Measurements from ENCODE around the gene RBFOX2.

The RBFOX2 gene

GRCh38 chr22:35842519-35842913, 186.1 kb downstream of the RBFOX2 start:
- Mint-ChIP-seq H3K27ac (no peak overlapping the region), H3K4me1 (peaks cover 15% of the 10 kb centered on the region), H3K4me3 (no peak overlapping the region), H3K36me3 (no peaks in the 10 kb centered on the region), H3K9me3 (no peaks in the 10 kb centered on the region), H3K27me3 (peaks cover 6% of the 10 kb centered on the region)

GRCh38 chr22:35841907-35842518, 186.6 kb downstream of the RBFOX2 start:
- no peaks in the 10 kb centered on the region for H3K9me3 Mint-ChIP-seq
- peaks cover 15% of the 10 kb centered on the region for H3K4me1 Mint-ChIP-seq
- H3K4me3 Mint-ChIP-seq, result no peak overlapping the region
- peaks cover 6% of the 10 kb centered on the region for H3K27me3 Mint-ChIP-seq
- H3K27ac Mint-ChIP-seq, result no peak overlapping the region
- H3K36me3 Mint-ChIP-seq, result no peaks in the 10 kb centered on the region

- peaks cover 23% of the 10 kb centered on the region for H3K4me1 Mint-ChIP-seq
- H3K36me3 Mint-ChIP-seq, result no peaks in the 10 kb centered on the region
- peaks cover 6% of the 10 kb centered on the region for H3K27me3 Mint-ChIP-seq
- H3K27ac Mint-ChIP-seq, result no peak overlapping the region
- H3K9me3 Mint-ChIP-seq, result no peaks in the 10 kb centered on the region
- H3K4me3 Mint-ChIP-seq, result no peak overlapping the region
Measured at GRCh38 chr22:35840302-35840739, 188.3 kb downstream of the RBFOX2 start.

- peaks cover 20% of the 10 kb centered on the region for H3K4me1 Mint-ChIP-seq
- H3K27me3 Mint-ChIP-seq, result peaks cover 6% of the 10 kb centered on the region
- no peaks in the 10 kb centered on the region for H3K9me3 Mint-ChIP-seq
- H3K36me3 Mint-ChIP-seq, result no peaks in the 10 kb centered on the region
- H3K27ac Mint-ChIP-seq, result no peak overlapping the region
- no peak overlapping the region for H3K4me3 Mint-ChIP-seq
Measured at GRCh38 chr22:35839841-35840301, 188.8 kb downstream of the RBFOX2 start.

GRCh38 chr22:35838855-35839576, 189.6 kb downstream of the RBFOX2 start:
- Mint-ChIP-seq H3K36me3 (no peaks in the 10 kb centered on the region), H3K9me3 (no peaks in the 10 kb centered on the region), H3K4me3 (no peak overlapping the region), H3K4me1 (peaks cover 20% of the 10 kb centered on the region), H3K27me3 (peaks cover 6% of the 10 kb centered on the region), H3K27ac (no peak overlapping the region)

GRCh38 chr22:35837101-35837727, 191.4 kb downstream of the RBFOX2 start:
- Mint-ChIP-seq H3K27me3 (peaks cover 7% of the 10 kb centered on the region), H3K9me3 (no peaks in the 10 kb centered on the region), H3K27ac (no peak overlapping the region), H3K36me3 (no peaks in the 10 kb centered on the region), H3K4me1 (peaks cover 20% of the 10 kb centered on the region), H3K4me3 (no peak overlapping the region)

- no peaks in the 10 kb centered on the region for H3K9me3 Mint-ChIP-seq
- H3K27ac Mint-ChIP-seq, result peak overlapping the region; percentile 57
- no peak overlapping the region for H3K4me3 Mint-ChIP-seq
- H3K36me3 Mint-ChIP-seq, result no peaks in the 10 kb centered on the region
- H3K27me3 Mint-ChIP-seq, result peaks cover 7% of the 10 kb centered on the region
- H3K4me1 Mint-ChIP-seq, result peaks cover 20% of the 10 kb centered on the region
Measured at GRCh38 chr22:35835998-35836691, 192.5 kb downstream of the RBFOX2 start.

- Mint-ChIP-seq H3K4me1 (peaks cover 20% of the 10 kb centered on the region), H3K27ac (peak overlapping the region; percentile 52), H3K9me3 (no peaks in the 10 kb centered on the region), H3K27me3 (peaks cover 7% of the 10 kb centered on the region), H3K4me3 (no peak overlapping the region), H3K36me3 (no peaks in the 10 kb centered on the region)
Measured at GRCh38 chr22:35835267-35835997, 193.2 kb downstream of the RBFOX2 start.

- Mint-ChIP-seq H3K36me3 (no peaks in the 10 kb centered on the region), H3K4me1 (peaks cover 12% of the 10 kb centered on the region), H3K27ac (peak overlapping the region; percentile 20), H3K9me3 (no peaks in the 10 kb centered on the region), H3K4me3 (no peak overlapping the region), H3K27me3 (peaks cover 3% of the 10 kb centered on the region)
Measured at GRCh38 chr22:35834061-35834460, 194.6 kb downstream of the RBFOX2 start.

- Mint-ChIP-seq H3K27me3 (peaks cover 3% of the 10 kb centered on the region), H3K4me3 (no peak overlapping the region), H3K27ac (no peak overlapping the region), H3K9me3 (no peaks in the 10 kb centered on the region), H3K36me3 (no peaks in the 10 kb centered on the region), H3K4me1 (peaks cover under 1% of the 10 kb centered on the region)
Measured at GRCh38 chr22:35830305-35830704, 198.3 kb downstream of the RBFOX2 start.

- H3K27me3 Mint-ChIP-seq, result peaks cover 2% of the 10 kb centered on the region
- H3K36me3 Mint-ChIP-seq, result no peaks in the 10 kb centered on the region
- no peaks in the 10 kb centered on the region for H3K9me3 Mint-ChIP-seq
- H3K4me3 Mint-ChIP-seq, result no peak overlapping the region
- no peak overlapping the region for H3K27ac Mint-ChIP-seq
- no peaks in the 10 kb centered on the region for H3K4me1 Mint-ChIP-seq
Measured at GRCh38 chr22:35824256-35824655, 204.4 kb downstream of the RBFOX2 start.

- Mint-ChIP-seq H3K9me3 (no peaks in the 10 kb centered on the region), H3K27ac (peak overlapping the region; percentile 43), H3K4me1 (no peaks in the 10 kb centered on the region), H3K27me3 (peaks cover 2% of the 10 kb centered on the region), H3K4me3 (no peak overlapping the region), H3K36me3 (no peaks in the 10 kb centered on the region)
Measured at GRCh38 chr22:35821654-35822053, 207.0 kb downstream of the RBFOX2 start.

GRCh38 chr22:35819421-35819820, 209.2 kb downstream of the RBFOX2 start:
- Mint-ChIP-seq H3K27ac (no peak overlapping the region), H3K4me3 (no peak overlapping the region), H3K4me1 (no peaks in the 10 kb centered on the region), H3K27me3 (no peaks in the 10 kb centered on the region), H3K9me3 (no peaks in the 10 kb centered on the region), H3K36me3 (no peaks in the 10 kb centered on the region)

- Mint-ChIP-seq H3K27me3 (no peaks in the 10 kb centered on the region), H3K9me3 (no peaks in the 10 kb centered on the region), H3K36me3 (no peaks in the 10 kb centered on the region), H3K27ac (no peak overlapping the region), H3K4me3 (no peak overlapping the region), H3K4me1 (no peaks in the 10 kb centered on the region)
Measured at GRCh38 chr22:35818897-35819296, 209.7 kb downstream of the RBFOX2 start.

- no peak overlapping the region for H3K4me3 Mint-ChIP-seq
- H3K27ac Mint-ChIP-seq, result no peak overlapping the region
- peaks cover 10% of the 10 kb centered on the region for H3K36me3 Mint-ChIP-seq
- H3K9me3 Mint-ChIP-seq, result peaks cover 12% of the 10 kb centered on the region
- H3K4me1 Mint-ChIP-seq, result no peaks in the 10 kb centered on the region
- no peaks in the 10 kb centered on the region for H3K27me3 Mint-ChIP-seq
Measured at GRCh38 chr22:35812600-35812999, 216.0 kb downstream of the RBFOX2 start.
